IMR-90 (cell line): ENCODE measurements around the gene F2. TPM values are rescaled to one million over a fixed set of nuclear protein-coding genes. Genes with fewer than 3 reads are reported as not detected.

ENCODE experiments used
- ATAC-seq: fragments of 200-7000 bp; cut with Tn5 transposase; 2 replicates; pipeline ENCODE4 v1.9.1; 2020; ENCODE audit warnings: low read depth, mild to moderate bottlenecking, moderate library complexity
- BruUV-seq: library from RNA; stranded (reverse); fragments of 400-500 nt; replicated peaks from 2 replicates; lab custom pipeline; 2021; lab: Mats Ljungman, UMichigan
- CTCF ChIA-PET: fragments of 300-600 bp; formaldehyde crosslinking; extraction: SDS; loops from one replicate; lab custom pipeline; 2021; ENCODE audit warnings: antibody characterized with exemption; lab: Yijun Ruan, JAX
- POLR2A ChIA-PET: fragments of 300-600 bp; sonication (Branson Sonifier 250); formaldehyde crosslinking; loops from one replicate; lab custom pipeline; 2022; ENCODE audit warnings: antibody characterized with exemption; ENCODE audit not compliant: unreplicated experiment; lab: Charles Lee
- DNase-seq: peaks from one replicate; pipeline ENCODE4 v3.0.0; 2013
- H2AFZ ChIP-seq: replicated peaks from 2 replicates; pipeline ENCODE3; 2013; ENCODE audit warnings: low read length, mild to moderate bottlenecking; ENCODE audit not compliant: poor library complexity
- H2AK5ac ChIP-seq: 2 replicates; pipeline ENCODE4 v1.6.1; 2013; ENCODE audit warnings: low read depth, low read length, inconsistent platforms
- H2AK9ac ChIP-seq: replicated peaks from 2 replicates; pipeline ENCODE3; 2013; ENCODE audit warnings: mild to moderate bottlenecking, low read depth, low read length, moderate library complexity; ENCODE audit not compliant: poor library complexity
- H2BK120ac ChIP-seq: 2 replicates; pipeline ENCODE4 v1.6.1; 2013; ENCODE audit warnings: low read depth, low read length, inconsistent platforms
- H2BK15ac ChIP-seq: 3 replicates; pipeline ENCODE4 v1.6.1; 2013; ENCODE audit warnings: low read depth, low read length, inconsistent platforms
- H2BK20ac ChIP-seq: 2 replicates; pipeline ENCODE4 v1.6.1; 2013; ENCODE audit warnings: low read depth, mild to moderate bottlenecking, inconsistent platforms, low read length, moderate library complexity
- H2BK5ac ChIP-seq: 2 replicates; pipeline ENCODE4 v1.6.1; 2013; ENCODE audit warnings: mild to moderate bottlenecking, low read depth, low read length, inconsistent platforms; ENCODE audit not compliant: poor library complexity, severe bottlenecking
- H3K14ac ChIP-seq: replicated peaks from 2 replicates; pipeline ENCODE4 v1.6.1; 2013; ENCODE audit warnings: low read depth, low read length, inconsistent platforms
- H3K18ac ChIP-seq: 2 replicates; pipeline ENCODE4 v1.6.1; 2013; ENCODE audit warnings: low read depth, low read length, control low read depth
- H3K23ac ChIP-seq: 2 replicates; pipeline ENCODE4 v1.6.1; 2013; ENCODE audit warnings: low read depth, low read length, inconsistent platforms
- H3K27ac ChIP-seq: 2 replicates; pipeline ENCODE4 v1.5.1; 2013; ENCODE audit warnings: mild to moderate bottlenecking, control low read depth, low read length; ENCODE audit not compliant: insufficient read depth
- H3K27me3 ChIP-seq: 2 replicates; pipeline ENCODE4 v1.6.1; 2013; ENCODE audit warnings: low read length; ENCODE audit not compliant: control insufficient read depth, insufficient read depth
- H3K36me3 ChIP-seq: 2 replicates; pipeline ENCODE4 v1.6.1; 2013; ENCODE audit warnings: low read length, mixed read lengths; ENCODE audit not compliant: control insufficient read depth, insufficient read depth
- H3K4ac ChIP-seq: 2 replicates; pipeline ENCODE4 v1.6.1; 2013; ENCODE audit warnings: low read depth, low read length, inconsistent platforms
- H3K4me1 ChIP-seq: 2 replicates; pipeline ENCODE4 v1.6.1; 2013; ENCODE audit warnings: low read length, mixed read lengths; ENCODE audit not compliant: control insufficient read depth, insufficient read depth
- H3K4me2 ChIP-seq: 2 replicates; pipeline ENCODE4 v1.6.1; 2013; ENCODE audit warnings: low read depth, mild to moderate bottlenecking, control low read depth, low read length, moderate library complexity
- H3K4me3 ChIP-seq: 2 replicates; pipeline ENCODE4 v1.5.1; 2013; ENCODE audit warnings: low read depth, mild to moderate bottlenecking, control low read depth, low read length, moderate library complexity; ENCODE audit not compliant: insufficient read depth
- H3K56ac ChIP-seq: 2 replicates; pipeline ENCODE4 v1.6.1; 2013; ENCODE audit warnings: low read length, inconsistent platforms; ENCODE audit not compliant: insufficient read depth; ENCODE audit errors: extremely low read depth
- H3K79me1 ChIP-seq, 2 experiments: 2 replicates each; pipeline ENCODE4 v1.6.1; 2013; ENCODE audit warnings: low read length in 2 of 2, inconsistent platforms in 1 of 2, low read depth in 1 of 2
- H3K9ac ChIP-seq: 2 replicates; pipeline ENCODE4 v1.6.1; 2013; ENCODE audit warnings: low read depth, low read length, control low read depth
- H3K9me1 ChIP-seq: 2 replicates; pipeline ENCODE4 v1.6.1; 2013; ENCODE audit warnings: low read length, inconsistent platforms; ENCODE audit not compliant: insufficient read depth
- H3K9me3 ChIP-seq: 2 replicates; pipeline ENCODE4 v1.6.1; 2013; ENCODE audit warnings: low read length; ENCODE audit not compliant: control insufficient read depth, insufficient read depth
- H4K20me1 ChIP-seq: 2 replicates; pipeline ENCODE4 v1.6.1; 2013; ENCODE audit warnings: low read length, inconsistent platforms; ENCODE audit not compliant: insufficient read depth
- H4K5ac ChIP-seq: 2 replicates; pipeline ENCODE4 v1.6.1; 2013; ENCODE audit warnings: mild to moderate bottlenecking, low read depth, low read length, control low read depth
- H4K8ac ChIP-seq, 2 experiments: 2 replicates each; pipeline ENCODE4 v1.6.1; 2013; ENCODE audit warnings: low read depth in 2 of 2, low read length in 2 of 2, control low read depth in 1 of 2, inconsistent platforms in 1 of 2
- H4K91ac ChIP-seq: 2 replicates; pipeline ENCODE4 v1.6.1; 2013; ENCODE audit warnings: low read depth, low read length, inconsistent platforms; ENCODE audit not compliant: insufficient read depth
- BHLHE40 ChIP-seq: fragments of 150-350 bp; IDR thresholded peaks from 2 replicates; pipeline ENCODE4 v1.6.1; 2016; ENCODE audit warnings: mild to moderate bottlenecking, low read depth, low read length
- CEBPB ChIP-seq: IDR thresholded peaks from 2 replicates; pipeline ENCODE4 v1.6.1; 2012; ENCODE audit warnings: low read depth, low read length, improper control_type of control experiment
- CHD1 ChIP-seq: IDR thresholded peaks from 2 replicates; pipeline ENCODE4 v1.6.1; 2012; ENCODE audit warnings: low read depth, low read length, improper control_type of control experiment
- CTCF ChIP-seq: conservative IDR thresholded peaks from 2 replicates; pipeline ENCODE4 v1.5.1; 2012; ENCODE audit warnings: mild to moderate bottlenecking, low read depth, low read length, improper control_type of control experiment
- ELK1 ChIP-seq: fragments of 150-350 bp; IDR thresholded peaks from 2 replicates; pipeline ENCODE4 v1.6.1; 2016; ENCODE audit warnings: low read depth, mild to moderate bottlenecking, low read length, moderate library complexity, borderline replicate concordance
- FOS ChIP-seq: fragments of 150-350 bp; IDR thresholded peaks from 2 replicates; pipeline ENCODE4 v1.6.1; 2016; ENCODE audit warnings: low read depth, low read length
- MXI1 ChIP-seq: IDR thresholded peaks from 2 replicates; pipeline ENCODE4 v1.6.1; 2012; ENCODE audit warnings: low read depth, mild to moderate bottlenecking, low read length, moderate library complexity, borderline replicate concordance
- NFE2L2 ChIP-seq: fragments of 150-350 bp; IDR thresholded peaks from 2 replicates; pipeline ENCODE4 v1.6.1; 2016; ENCODE audit warnings: low read depth, mild to moderate bottlenecking, low read length
- RAD21 ChIP-seq: IDR thresholded peaks from 2 replicates; pipeline ENCODE4 v1.6.1; 2012; ENCODE audit warnings: low read length, improper control_type of control experiment
- RCOR1 ChIP-seq: IDR thresholded peaks from 2 replicates; pipeline ENCODE4 v1.6.1; 2012; ENCODE audit warnings: mild to moderate bottlenecking, low read length, improper control_type of control experiment; ENCODE audit not compliant: insufficient replicate concordance
- RFX5 ChIP-seq: IDR thresholded peaks from 2 replicates; pipeline ENCODE4 v1.8.0; 2012; ENCODE audit warnings: low read depth, mild to moderate bottlenecking, low read length, moderate library complexity
- SMC3 ChIP-seq: fragments of 150-350 bp; IDR thresholded peaks from 2 replicates; pipeline ENCODE4 v1.6.1; 2016; ENCODE audit warnings: low read depth, mild to moderate bottlenecking, antibody characterized with exemption, low read length, moderate library complexity
- USF2 ChIP-seq: fragments of 150-350 bp; IDR thresholded peaks from 2 replicates; pipeline ENCODE4 v1.6.1; 2017; ENCODE audit warnings: mild to moderate bottlenecking, antibody characterized with exemption, low read length, low read depth
- WGBS, 2 experiments: methylation state at CpG; one replicate each; pipeline versions ENCODE4 v1.1.5 to v1.1.7; 2013; ENCODE audit warnings: missing lambda C conversion rate in 2 of 2; ENCODE audit not compliant: insufficient read length in 1 of 2; ENCODE audit errors: extremely low coverage in 2 of 2; 5-methylcytosine and 5-hydroxymethylcytosine counted together
- dilution Hi-C: fragments of 300-500 bp; cut with HindIII; formaldehyde crosslinking; loops from one replicate; pipeline ENCODE4 v1.14.3; 2018; ENCODE audit warnings: low sequenced_read_pairs; ENCODE audit not compliant: unreplicated experiment
- in situ Hi-C: fragments of 300-500 bp; cut with MboI; formaldehyde crosslinking; loops from 3 replicates; pipeline ENCODE4 v1.14.3; 2019; ENCODE audit warnings: low sequenced_read_pairs, inconsistent platforms, mixed read lengths
- intact Hi-C: fragments of 100-400 bp; cut with micrococcal nuclease; formaldehyde crosslinking; loops from 2 replicates; pipeline ENCODE4 v1.10.0; 2022
- polyA plus RNA-seq, 3 experiments: library from polyadenylated mRNA; depleted of rRNA; stranded (reverse); fragments of >200 nt; gene quantifications; 2 replicates each; pipeline ENCODE4 v1.2.3, GENCODE V29; 2012; ENCODE audit warnings: low replicate concordance in 1 of 3
- total RNA-seq: library from RNA; depleted of rRNA; stranded (reverse); fragments of >200 nt; gene quantifications from 2 replicates; pipeline ENCODE4 v1.2.3, GENCODE V29; 2012

The F2 gene
- total and polyA plus RNA-seq, 2 of the 4 experiments (the other 2 are of a cell fraction) = not detected

- no peak overlapping the region for H3K23ac ChIP-seq
- no peak overlapping the region for H2AK5ac ChIP-seq
- H2BK5ac ChIP-seq = no peak overlapping the region
- no peak overlapping the region for H3K14ac ChIP-seq
- ATAC-seq (no peak), DNase-seq (no peak)
- H3K4ac ChIP-seq = no peak overlapping the region
- no peak overlapping the region for H4K8ac ChIP-seq
- ChIA-PET CTCF (interaction anchor here (0.6 kb wide), 1 partner anchor 1938 kb away, joined by 3 read pairs; no protein-coding TSS in a partner anchor), POLR2A (no interaction called here)
- H2AK9ac ChIP-seq = no peak overlapping the region
- H2BK20ac ChIP-seq = no peak overlapping the region
- dilution Hi-C loops = no loop called here
- BruUV-seq = no TSS peak
- TF ChIP-seq CTCF (no peak), ELK1 (no peak), CHD1 (no peak), RAD21 (no peak), RCOR1 (no peak), MXI1 (no peak), FOS (no peak), USF2 (no peak), CEBPB (no peak), SMC3 (no peak), RFX5 (no peak), NFE2L2 (no peak), BHLHE40 (no peak)
- no CpG with 5 or more reads among the region's 4 CpGs for WGBS, 2 experiments
- no peak overlapping the region for H3K4me2 ChIP-seq
- no peak overlapping the region for H3K9ac ChIP-seq
- no peak overlapping the region for H3K4me3 ChIP-seq
- no peak overlapping the region for H2BK120ac ChIP-seq
- H3K27me3 ChIP-seq = no peaks in the 10 kb centered on the region
- no peak overlapping the region for H4K5ac ChIP-seq
- no peak overlapping the region for H2BK15ac ChIP-seq
- H3K4me1 ChIP-seq = no peaks in the 10 kb centered on the region
- H3K27ac ChIP-seq = no peak overlapping the region
- in situ Hi-C loops = no loop called here
- no peak overlapping the region for H3K18ac ChIP-seq
- no peaks in the 10 kb centered on the region for H4K20me1 ChIP-seq
- H3K9me1 ChIP-seq = no peaks in the 10 kb centered on the region
- H4K91ac ChIP-seq = no peak overlapping the region
- peaks cover 0 to 3% of the 10 kb centered on the region in 2 experiments; a peak in 2 of 4 replicates for H3K79me1 ChIP-seq
- intact Hi-C loops = no loop called here
- no peak overlapping the region for H2AFZ ChIP-seq
- no peaks in the 10 kb centered on the region for H3K9me3 ChIP-seq
- peaks cover 29% of the 10 kb centered on the region for H3K36me3 ChIP-seq
- H3K56ac ChIP-seq = no peak overlapping the region
Measured at GRCh38 chr11:46769636-46770221, 50.7 kb downstream of the F2 start.
